Lower lobe of right lung (tissue), 2 donors: ENCODE measurements around the gene ELOVL2. TPM values are rescaled to one million over a fixed set of nuclear protein-coding genes. Genes with fewer than 3 reads are reported as not detected.

Experiments
- ATAC-seq, 2 donors: fragments of 200-7000 bp; cut with Tn5 transposase; one replicate each; pipeline ENCODE4 v1.9.1; 2020 to 2022; ENCODE audit warnings: mild to moderate bottlenecking in 2 of 2, moderate library complexity in 2 of 2
- DNase-seq: peaks from one replicate; pipeline ENCODE4 v3.0.0-alpha.2; 2020
- H3K27ac ChIP-seq: fragments of 200-600 bp; one replicate; pipeline ENCODE4 v1.8.0; 2022
- H3K27me3 ChIP-seq: fragments of 200-600 bp; one replicate; pipeline ENCODE4 v1.8.0; 2022; ENCODE audit warnings: low read depth
- H3K36me3 ChIP-seq: fragments of 200-600 bp; one replicate; pipeline ENCODE4 v1.8.0; 2022; ENCODE audit warnings: mild to moderate bottlenecking
- H3K4me1 ChIP-seq: fragments of 200-600 bp; one replicate; pipeline ENCODE4 v1.8.0; 2022
- H3K4me3 ChIP-seq: fragments of 200-600 bp; one replicate; pipeline ENCODE4 v1.8.0; 2022; ENCODE audit warnings: mild to moderate bottlenecking
- H3K9me3 ChIP-seq: fragments of 200-600 bp; one replicate; pipeline ENCODE4 v1.8.0; 2022
- CTCF ChIP-seq: fragments of 200-600 bp; IDR thresholded peaks from one replicate; pipeline ENCODE4 v1.8.0; 2022; ENCODE audit warnings: antibody characterized with exemption, mild to moderate bottlenecking
- intact Hi-C: fragments of 100-400 bp; cut with DNase I; formaldehyde crosslinking; loops from one replicate; pipeline ENCODE4 v1.11.0; 2022
- total RNA-seq: library from RNA; stranded (reverse); fragmentation: NEBNext Ultra II Directional; extraction: Animal tissue kit (Norgen Biotek cat#: 25700); gene quantifications from one replicate; pipeline ENCODE4 v1.2.1, GENCODE V29; 2021
- donor health status: DM: no; HTN: yes; CAD: no; lungs with severe emphysema.

The ELOVL2 gene
- total RNA-seq, 1 donor from 2014 or later: 0.21 TPM

- Histone ChIP-seq H3K4me3 (no peak overlapping the region), H3K4me1 (no peaks in the 10 kb centered on the region), H3K27ac (no peak overlapping the region), H3K27me3 (no peaks in the 10 kb centered on the region), H3K36me3 (no peaks in the 10 kb centered on the region), H3K9me3 (no peaks in the 10 kb centered on the region)
- TF ChIP-seq CTCF: no peak
- no peak for ATAC-seq
- intact Hi-C loops: no loop called here
- DNase-seq: no peak
Measured at GRCh38 chr6:10945845-10946244, 98.3 kb downstream of the ELOVL2 start.

- DNase-seq (no peak), ATAC-seq (no peak)
- Histone ChIP-seq H3K27me3 (no peaks in the 10 kb centered on the region), H3K4me3 (no peak overlapping the region), H3K9me3 (no peaks in the 10 kb centered on the region), H3K36me3 (no peaks in the 10 kb centered on the region), H3K27ac (no peak overlapping the region), H3K4me1 (no peaks in the 10 kb centered on the region)
- intact Hi-C loops: no loop called here
- no peak for TF ChIP-seq CTCF
Measured at GRCh38 chr6:10939840-10940239, 104.3 kb downstream of the ELOVL2 start.

GRCh38 chr6:10933126-10933525, 111.0 kb downstream of the ELOVL2 start:
- no peak overlapping the region for H3K27ac ChIP-seq
- no peaks in the 10 kb centered on the region for H3K27me3 ChIP-seq
- intact Hi-C loops: no loop called here
- no peaks in the 10 kb centered on the region for H3K4me1 ChIP-seq
- ATAC-seq (no peak), DNase-seq (no peak)
- TF ChIP-seq CTCF: no peak
- H3K4me3 ChIP-seq: no peak overlapping the region
- no peaks in the 10 kb centered on the region for H3K36me3 ChIP-seq
- H3K9me3 ChIP-seq: no peaks in the 10 kb centered on the region

Other genes starting within 250 kb of the ELOVL2 start
- gene MAK, start 205.8 kb downstream of the ELOVL2 start, total RNA-seq: 1.3 TPM
- gene GCM2, start 162.3 kb downstream of the ELOVL2 start, total RNA-seq: not detected
- gene SYCP2L, start 157.3 kb downstream of the ELOVL2 start, total RNA-seq: 1.0 TPM
- 7.9 TPM for gene SMIM13, start 49.5 kb upstream of the ELOVL2 start, total RNA-seq
- gene ERVFRD-1, start 67.4 kb upstream of the ELOVL2 start, total RNA-seq: 0.65 TPM
- gene NEDD9, start 188.4 kb upstream of the ELOVL2 start, total RNA-seq: 127 TPM